BJ (cell line): Measurements from ENCODE around the gene NFKB1. TPM values are rescaled to one million over a fixed set of nuclear protein-coding genes. Genes with fewer than 3 reads are reported as not detected.

Experiments
- CTCF ChIA-PET: fragments of 350-600 bp; formaldehyde crosslinking; extraction: SDS; loops from one replicate; lab custom pipeline; 2021; ENCODE audit warnings: antibody characterized with exemption, inconsistent platforms; lab: Yijun Ruan, JAX
- POLR2A ChIA-PET: fragments of 300-600 bp; sonication (Branson Sonifier 250); formaldehyde crosslinking; extraction: SDS; loops from one replicate; lab custom pipeline; 2021; ENCODE audit warnings: antibody characterized with exemption; lab: Charles Lee
- DNase-seq: peaks from one replicate; pipeline ENCODE4 v3.0.0-alpha.2; 2011; ENCODE audit warnings: low read depth
- H3K27me3 ChIP-seq: 2 replicates; pipeline ENCODE4 v1.6.0; 2011; ENCODE audit warnings: low read length; ENCODE audit not compliant: control insufficient read depth, insufficient read depth
- H3K36me3 ChIP-seq: 2 replicates; pipeline ENCODE4 v1.5.1; 2011; ENCODE audit warnings: low read length; ENCODE audit not compliant: control insufficient read depth, insufficient read depth
- H3K4me3 ChIP-seq: 2 replicates; pipeline ENCODE4 v1.5.1; 2011; ENCODE audit warnings: low read depth, mild to moderate bottlenecking, control low read depth, low read length
- CTCF ChIP-seq: IDR thresholded peaks from 2 replicates; pipeline ENCODE4 v1.5.1; 2011; ENCODE audit warnings: low read depth, mild to moderate bottlenecking, control low read depth, inconsistent platforms, low read length, moderate library complexity; ENCODE audit not compliant: insufficient read depth
- polyA plus RNA-seq: library from polyadenylated mRNA; depleted of rRNA; stranded (reverse); fragments of >200 nt; gene quantifications from 2 replicates; pipeline ENCODE4 v1.2.3, GENCODE V29; 2011

The NFKB1 gene
- polyA plus RNA-seq, 1 experiment = 16.6 TPM

GRCh38 chr4:102592256-102592655 lies 91.1 kb downstream of the NFKB1 start:
- ChIA-PET CTCF (no interaction called here), POLR2A (no interaction called here)
- Histone ChIP-seq H3K4me3 (no peak overlapping the region), H3K36me3 (peaks cover 4% of the 10 kb centered on the region; the same call in 1 of the 2 replicates), H3K27me3 (no peaks in the 10 kb centered on the region)
- TF ChIP-seq CTCF = no peak
- DNase-seq = no peak

- CTCF ChIA-PET = interaction anchor here (0.6 to 1.1 kb wide), 3 partner anchors 8 to 47 kb away, joined by 3 to 4 read pairs (median 3); no protein-coding TSS in a partner anchor
- no peaks in the 10 kb centered on the region for H3K27me3 ChIP-seq
- DNase-seq = no peak
- POLR2A ChIA-PET = no interaction called here
- no peak overlapping the region for H3K4me3 ChIP-seq
- TF ChIP-seq CTCF = no peak
- H3K36me3 ChIP-seq = peaks cover 4% of the 10 kb centered on the region; the same call in 1 of the 2 replicates
Observed at GRCh38 chr4:102593147-102593546, 92.0 kb downstream of the NFKB1 start.

- POLR2A ChIA-PET = no interaction called here
- Histone ChIP-seq H3K4me3 (no peak overlapping the region), H3K36me3 (peaks cover 4% of the 10 kb centered on the region; the same call in 1 of the 2 replicates), H3K27me3 (no peaks in the 10 kb centered on the region)
- TF ChIP-seq CTCF = no peak
- CTCF ChIA-PET = interaction anchor here (1.1 kb wide), 1 partner anchor 48 kb away, joined by 4 read pairs; no protein-coding TSS in a partner anchor
- DNase-seq = no peak
Observed at GRCh38 chr4:102594000-102594399, 92.8 kb downstream of the NFKB1 start.

GRCh38 chr4:102596532-102596931 lies 95.4 kb downstream of the NFKB1 start:
- POLR2A ChIA-PET = no interaction called here
- DNase-seq = no peak
- CTCF ChIA-PET = interaction anchor here (0.7 to 1.0 kb wide), 2 partner anchors 13 to 511 kb away, joined by 3 read pairs; no protein-coding TSS in a partner anchor
- TF ChIP-seq CTCF = no peak
- H3K4me3 ChIP-seq = no peak overlapping the region
- peaks cover 5% of the 10 kb centered on the region for H3K36me3 ChIP-seq
- H3K27me3 ChIP-seq = no peaks in the 10 kb centered on the region

GRCh38 chr4:102598086-102598761 lies 97.1 kb downstream of the NFKB1 start:
- no peak for DNase-seq
- no peaks in the 10 kb centered on the region for H3K27me3 ChIP-seq
- no peak for TF ChIP-seq CTCF
- ChIA-PET CTCF (interaction anchor here (0.6 kb wide), 1 partner anchor 34 kb away, joined by 3 read pairs; no protein-coding TSS in a partner anchor), POLR2A (no interaction called here)
- H3K4me3 ChIP-seq = no peak overlapping the region
- peaks cover 7% of the 10 kb centered on the region for H3K36me3 ChIP-seq
